Lung (tissue), 12 donors: ENCODE data around the gene CACNA1D. TPM values are rescaled to one million over a fixed set of nuclear protein-coding genes. Genes with fewer than 3 reads are reported as not detected.
A peak's percentile ranks its signal among the peaks of the same experiment; 100 is the strongest.

Source experiments
- ATAC-seq: fragments of 200-7000 bp; cut with Tn5 transposase; one replicate; pipeline ENCODE4 v1.9.1; 2020; ENCODE audit warnings: moderate number of reproducible peaks; ENCODE audit not compliant: insufficient read depth, low FRiP score
- DNase-seq, 3 donors: peaks; one replicate each; pipeline ENCODE4 v3.0.0-alpha.2; 2013 to 2017
- H3K27ac ChIP-seq, 2 donors: one replicate each; pipeline ENCODE4 v1.5.1; 2013; ENCODE audit warnings: mild to moderate bottlenecking in 2 of 2, moderate library complexity in 2 of 2, control low read depth in 1 of 2, inconsistent platforms in 1 of 2, low read depth in 1 of 2, low read length in 1 of 2
- H3K27me3 ChIP-seq, 3 donors: one replicate each; pipeline ENCODE4 v1.5.1; 2013; ENCODE audit warnings: low read length in 2 of 3; ENCODE audit not compliant: control insufficient read depth in 3 of 3, insufficient read depth in 3 of 3
- H3K36me3 ChIP-seq, 4 donors: one replicate each; pipeline ENCODE4 v1.5.1; 2013; ENCODE audit warnings: low read length in 4 of 4, mild to moderate bottlenecking in 1 of 4, moderate library complexity in 1 of 4; ENCODE audit not compliant: control insufficient read depth in 4 of 4, insufficient read depth in 4 of 4
- H3K4me1 ChIP-seq, 5 donors: one replicate each; pipeline ENCODE4 v1.5.1; 2013; ENCODE audit warnings: low read length in 5 of 5, mild to moderate bottlenecking in 2 of 5, moderate library complexity in 1 of 5; ENCODE audit not compliant: control insufficient read depth in 5 of 5, insufficient read depth in 5 of 5
- H3K4me3 ChIP-seq: one replicate; pipeline ENCODE4 v1.5.1; 2013; ENCODE audit warnings: mild to moderate bottlenecking, control low read depth, moderate library complexity
- H3K9ac ChIP-seq, 2 donors: one replicate each; pipeline ENCODE4 v1.5.1; 2013; ENCODE audit warnings: low read length in 2 of 2, control low read depth in 1 of 2; ENCODE audit not compliant: insufficient read depth in 1 of 2
- H3K9me3 ChIP-seq, 4 donors: one replicate each; pipeline ENCODE4 v1.5.1; 2013; ENCODE audit warnings: low read length in 3 of 4, mild to moderate bottlenecking in 1 of 4, moderate library complexity in 1 of 4; ENCODE audit not compliant: control insufficient read depth in 4 of 4, insufficient read depth in 3 of 4
- CTCF ChIP-seq: IDR thresholded peaks from 2 replicates; pipeline ENCODE4 v1.5.1; 2012; ENCODE audit warnings: mild to moderate bottlenecking; ENCODE audit errors: control extremely low read depth, extremely low read depth
- WGBS, 2 donors: extraction: QIAGEN DNeasy Blood & Tissue Kit; methylation state at CpG; one replicate each; pipeline ENCODE4 v1.1.7; 2013; 5-methylcytosine and 5-hydroxymethylcytosine counted together
- polyA plus RNA-seq, 2 donors: library from polyadenylated mRNA; stranded (reverse); fragments of 200-250 nt; gene quantifications; one replicate each; pipeline ENCODE4 v1.2.1, GENCODE V29; 2013
- total RNA-seq, 2 donors: library from RNA; depleted of rRNA in 1 of 2; stranded (reverse); fragments of >200 nt in 1 of 2; gene quantifications; one replicate each; pipeline ENCODE4 v1.2.1, GENCODE V29; 2014 to 2021
- donor health status: control.
- donor health status: control.
- donor health status: Bipolar disorder and iron deficiency.
- donor health status: healthy.
- donor health status: DM: yes; HTN: yes; CAD: no.

CACNA1D gene
- total and polyA plus RNA-seq, 4 donors: 2.7 to 96.8 (median 23.1) TPM

GRCh38 chr3:53833053-53833645, 338.7 kb downstream of the CACNA1D start:
- no peak for TF ChIP-seq CTCF
- 87 to 89% methylated on average over 9 of the region's 9 CpGs for WGBS, 2 donors

GRCh38 chr3:53833700-53834099, 339.3 kb downstream of the CACNA1D start:
- peaks cover 0 to 4% (median 0%) of the 10 kb centered on the region in 5 donors for H3K4me1 ChIP-seq
- WGBS, 2 donors: 36 to 76% methylated on average over 5 of the region's 5 CpGs
- H3K36me3 ChIP-seq: no peaks in the 10 kb centered on the region
- H3K27me3 ChIP-seq: no peaks in the 10 kb centered on the region
- H3K27ac ChIP-seq: no peak overlapping the region
- DNase-seq: no peak
- H3K9ac ChIP-seq: no peak overlapping the region
- H3K9me3 ChIP-seq: no peaks in the 10 kb centered on the region
- H3K4me3 ChIP-seq: no peak overlapping the region
- TF ChIP-seq CTCF: no peak
- ATAC-seq: peak; percentile 5

More at GRCh38 chr3:53833053-53833645, 338.7 kb downstream of the CACNA1D start:
- H3K36me3 ChIP-seq: no peaks in the 10 kb centered on the region
- no peak for ATAC-seq
- H3K9ac ChIP-seq: no peak overlapping the region
- no peak overlapping the region for H3K4me3 ChIP-seq
- no peaks in the 10 kb centered on the region for H3K27me3 ChIP-seq
- H3K9me3 ChIP-seq: no peaks in the 10 kb centered on the region
- DNase-seq: no peak
- peaks cover 0 to 2% (median 0%) of the 10 kb centered on the region in 5 donors for H3K4me1 ChIP-seq
- no peak overlapping the region for H3K27ac ChIP-seq

- peak; percentile 32 for ATAC-seq
- no peak for TF ChIP-seq CTCF
Measured at GRCh38 chr3:53834429-53835095, 340.2 kb downstream of the CACNA1D start.

More at GRCh38 chr3:53834429-53835095, 340.2 kb downstream of the CACNA1D start:
- H3K27me3 ChIP-seq: no peaks in the 10 kb centered on the region
- H3K9ac ChIP-seq: no peak overlapping the region
- DNase-seq: no peak
- H3K27ac ChIP-seq: peak overlapping the region in 1 of 2 donors; percentile 19
- H3K4me1 ChIP-seq: peaks cover 0 to 4% (median 0%) of the 10 kb centered on the region in 5 donors
- no peak overlapping the region for H3K4me3 ChIP-seq
- no peaks in the 10 kb centered on the region for H3K9me3 ChIP-seq
- WGBS, 2 donors: 46 to 82% methylated on average over 6 of the region's 6 CpGs
- H3K36me3 ChIP-seq: no peaks in the 10 kb centered on the region
